GM18907 (cell line): ENCODE data around the gene PCDH9.
"Not testable (repeated sequence)": the region's sequence is repeated elsewhere in the genome, so short reads cannot be mapped to it uniquely, and the experiment has no call there.

Experiments used
- ATAC-seq: cut with Tn5 transposase; IDR thresholded peaks from one replicate; pipeline ENCODE4 v1.9.1; 2021; ENCODE audit warnings: mild to moderate bottlenecking, moderate library complexity; ENCODE audit not compliant: unreplicated experiment

PCDH9 gene

GRCh38 chr13:66933527-66933926 lies 296.6 kb downstream of the PCDH9 start:
- ATAC-seq = no peak

- no peak for ATAC-seq
Measured at GRCh38 chr13:66927562-66927961, 302.6 kb downstream of the PCDH9 start.

GRCh38 chr13:66926851-66927524 lies 303.1 kb downstream of the PCDH9 start:
- no peak for ATAC-seq

GRCh38 chr13:66926200-66926850 lies 303.8 kb downstream of the PCDH9 start:
- no peak for ATAC-seq

GRCh38 chr13:66922444-66922843 lies 307.7 kb downstream of the PCDH9 start:
- ATAC-seq = no peak

GRCh38 chr13:66921437-66921836 lies 308.7 kb downstream of the PCDH9 start:
- ATAC-seq = no peak

- ATAC-seq = no peak
Measured at GRCh38 chr13:66915596-66916185, 314.4 kb downstream of the PCDH9 start.

GRCh38 chr13:66914155-66914554 lies 316.0 kb downstream of the PCDH9 start:
- ATAC-seq = no peak

GRCh38 chr13:66911411-66911939 lies 318.7 kb downstream of the PCDH9 start:
- ATAC-seq = no peak

GRCh38 chr13:66899955-66900354 lies 330.2 kb downstream of the PCDH9 start:
- ATAC-seq = no peak

- ATAC-seq = no peak
Measured at GRCh38 chr13:66896933-66897332, 333.2 kb downstream of the PCDH9 start.

- no peak for ATAC-seq
Measured at GRCh38 chr13:66895780-66896179, 334.4 kb downstream of the PCDH9 start.

GRCh38 chr13:66895320-66895719 lies 334.8 kb downstream of the PCDH9 start:
- no peak for ATAC-seq

- ATAC-seq = no peak
Measured at GRCh38 chr13:66888698-66889097, 341.4 kb downstream of the PCDH9 start.

GRCh38 chr13:66887088-66887487 lies 343.0 kb downstream of the PCDH9 start:
- peak; percentile 82 for ATAC-seq

GRCh38 chr13:66886264-66886663 lies 343.9 kb downstream of the PCDH9 start:
- no peak for ATAC-seq

GRCh38 chr13:66881170-66881569 lies 349.0 kb downstream of the PCDH9 start:
- not testable (repeated sequence) for ATAC-seq

- ATAC-seq = no peak
Measured at GRCh38 chr13:66879988-66880387, 350.1 kb downstream of the PCDH9 start.

- no peak for ATAC-seq
Measured at GRCh38 chr13:66875264-66875663, 354.9 kb downstream of the PCDH9 start.

GRCh38 chr13:66864627-66865026 lies 365.5 kb downstream of the PCDH9 start:
- no peak for ATAC-seq

- ATAC-seq = no peak
Measured at GRCh38 chr13:66860878-66861417, 369.2 kb downstream of the PCDH9 start.
